ENCODE data around the gene F11R. TPM values are rescaled to one million over a fixed set of nuclear protein-coding genes. Genes with fewer than 3 reads are reported as not detected.
"Not testable (repeated sequence)": the region's sequence is repeated elsewhere in the genome, so short reads cannot be mapped to it uniquely, and the experiment has no call there.

Gene F11R
- total RNA-seq, 1 experiment from 2014 or later, result 173 TPM

DNA sequence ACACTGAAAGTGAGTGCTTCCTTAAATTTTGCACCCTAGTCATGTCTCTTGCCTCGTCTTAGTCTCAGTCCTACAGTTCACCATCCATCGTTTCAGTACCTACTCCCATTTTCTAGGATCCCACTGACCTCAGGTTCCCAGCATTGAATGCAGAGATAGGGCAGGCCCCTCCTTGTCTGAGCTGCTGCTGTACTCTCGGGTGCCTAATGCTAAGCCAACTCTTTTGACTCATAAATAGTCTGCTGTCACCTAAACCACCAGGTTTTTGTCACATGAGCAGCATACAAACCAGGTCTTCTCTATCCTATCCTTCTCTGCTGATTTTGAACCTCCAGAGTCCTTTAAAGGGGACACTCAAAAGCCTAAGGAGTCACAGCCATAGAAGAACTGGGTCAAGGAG is 45.7 kb upstream of the F11R start:
- CTCF ChIA-PET, result no interaction called here
- H3K27ac Mint-ChIP-seq (ENCODE audit: unreplicated experiment), result no peak overlapping the region

DNA sequence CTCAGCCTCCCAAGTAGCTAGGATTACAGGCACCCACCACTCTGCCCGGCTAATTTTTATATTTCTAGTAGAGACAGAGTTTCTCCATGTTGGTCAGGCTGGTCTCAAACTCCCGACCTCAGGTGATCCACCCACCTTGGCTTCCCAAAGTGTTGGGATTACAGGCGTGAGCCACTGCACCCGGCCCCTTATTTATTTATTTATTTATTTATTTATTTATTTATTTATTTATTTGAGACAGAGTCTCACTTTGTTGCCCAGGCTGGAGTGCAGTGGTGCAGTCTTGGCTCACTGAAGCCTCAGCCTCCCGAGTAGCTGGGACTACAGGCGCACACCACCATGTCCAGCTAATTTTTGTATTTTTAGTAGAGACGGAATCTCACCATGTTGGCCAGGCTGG is 44.7 kb upstream of the F11R start:
- BruUV-seq (replicated peaks); H3K36me3 Mint-ChIP-seq (ENCODE audit: insufficient read depth, unreplicated experiment); H3K9me3 Mint-ChIP-seq (ENCODE audit: low read depth, unreplicated experiment); DNase-seq; H3K27me3 Mint-ChIP-seq (ENCODE audit: unreplicated experiment); intact Hi-C loops (cut with micrococcal nuclease; ENCODE audit: unreplicated experiment); H3K27ac Mint-ChIP-seq (ENCODE audit: unreplicated experiment); H3K4me3 Mint-ChIP-seq (ENCODE audit: low read depth, unreplicated experiment); H3K4me1 Mint-ChIP-seq (ENCODE audit: low read depth, unreplicated experiment): not testable (repeated sequence)
- CTCF ChIA-PET, result interaction anchor here (0.6 kb wide), 1 partner anchor 325 kb away, joined by 4 read pairs; no protein-coding TSS in a partner anchor

More for the DNA sequence above, 45.7 kb upstream of the F11R start:
- H3K27me3 Mint-ChIP-seq (ENCODE audit: unreplicated experiment), result peaks cover 9% of the 10 kb centered on the region
- H3K9me3 Mint-ChIP-seq (ENCODE audit: low read depth, unreplicated experiment), result no peaks in the 10 kb centered on the region
- intact Hi-C loops (cut with micrococcal nuclease; ENCODE audit: unreplicated experiment), result no loop called here
- no peak for DNase-seq
- TF ChIP-seq, protein P1, sequence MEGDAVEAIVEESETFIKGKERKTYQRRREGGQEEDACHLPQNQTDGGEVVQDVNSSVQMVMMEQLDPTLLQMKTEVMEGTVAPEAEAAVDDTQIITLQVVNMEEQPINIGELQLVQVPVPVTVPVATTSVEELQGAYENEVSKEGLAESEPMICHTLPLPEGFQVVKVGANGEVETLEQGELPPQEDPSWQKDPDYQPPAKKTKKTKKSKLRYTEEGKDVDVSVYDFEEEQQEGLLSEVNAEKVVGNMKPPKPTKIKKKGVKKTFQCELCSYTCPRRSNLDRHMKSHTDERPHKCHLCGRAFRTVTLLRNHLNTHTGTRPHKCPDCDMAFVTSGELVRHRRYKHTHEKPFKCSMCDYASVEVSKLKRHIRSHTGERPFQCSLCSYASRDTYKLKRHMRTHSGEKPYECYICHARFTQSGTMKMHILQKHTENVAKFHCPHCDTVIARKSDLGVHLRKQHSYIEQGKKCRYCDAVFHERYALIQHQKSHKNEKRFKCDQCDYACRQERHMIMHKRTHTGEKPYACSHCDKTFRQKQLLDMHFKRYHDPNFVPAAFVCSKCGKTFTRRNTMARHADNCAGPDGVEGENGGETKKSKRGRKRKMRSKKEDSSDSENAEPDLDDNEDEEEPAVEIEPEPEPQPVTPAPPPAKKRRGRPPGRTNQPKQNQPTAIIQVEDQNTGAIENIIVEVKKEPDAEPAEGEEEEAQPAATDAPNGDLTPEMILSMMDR (IDR thresholded peaks at IDR 0.05; ENCODE audit: unreplicated experiment), result no peak
- H3K36me3 Mint-ChIP-seq (ENCODE audit: insufficient read depth, unreplicated experiment), result no peaks in the 10 kb centered on the region
- BruUV-seq (replicated peaks), result no TSS peak
- no peak overlapping the region for H3K4me3 Mint-ChIP-seq (ENCODE audit: low read depth, unreplicated experiment)
- peaks cover 10% of the 10 kb centered on the region for H3K4me1 Mint-ChIP-seq (ENCODE audit: low read depth, unreplicated experiment)

DNA sequence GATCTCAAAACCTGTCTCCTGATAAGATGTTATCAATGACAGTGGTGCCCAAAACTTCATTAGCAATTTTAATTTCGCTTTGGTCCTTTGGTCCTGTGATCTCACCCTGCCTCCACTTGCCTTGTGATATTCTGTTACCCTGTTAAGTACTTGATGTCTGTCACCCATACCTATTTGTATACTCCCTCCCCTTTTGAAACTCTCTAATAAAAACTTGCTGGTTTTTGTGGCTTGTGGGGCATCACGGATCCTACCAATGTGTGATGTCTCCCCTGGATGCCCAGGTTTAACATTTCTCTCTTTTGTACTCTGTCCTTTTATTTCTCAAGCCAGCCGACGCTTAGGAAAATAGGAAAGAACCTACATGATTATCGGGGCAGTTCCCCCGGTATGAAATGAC is 43.0 kb upstream of the F11R start:
- H3K36me3 Mint-ChIP-seq (ENCODE audit: insufficient read depth, unreplicated experiment); CTCF ChIA-PET; DNase-seq; H3K4me1 Mint-ChIP-seq (ENCODE audit: low read depth, unreplicated experiment); H3K4me3 Mint-ChIP-seq (ENCODE audit: low read depth, unreplicated experiment); BruUV-seq (replicated peaks); H3K27ac Mint-ChIP-seq (ENCODE audit: unreplicated experiment); H3K9me3 Mint-ChIP-seq (ENCODE audit: low read depth, unreplicated experiment); H3K27me3 Mint-ChIP-seq (ENCODE audit: unreplicated experiment): not testable (repeated sequence)
- intact Hi-C loops (cut with micrococcal nuclease; ENCODE audit: unreplicated experiment), result loop anchor here (5.0 kb wide), 1 partner anchor 33 kb away; the partner anchor contains the start of gene KLHDC9

DNA sequence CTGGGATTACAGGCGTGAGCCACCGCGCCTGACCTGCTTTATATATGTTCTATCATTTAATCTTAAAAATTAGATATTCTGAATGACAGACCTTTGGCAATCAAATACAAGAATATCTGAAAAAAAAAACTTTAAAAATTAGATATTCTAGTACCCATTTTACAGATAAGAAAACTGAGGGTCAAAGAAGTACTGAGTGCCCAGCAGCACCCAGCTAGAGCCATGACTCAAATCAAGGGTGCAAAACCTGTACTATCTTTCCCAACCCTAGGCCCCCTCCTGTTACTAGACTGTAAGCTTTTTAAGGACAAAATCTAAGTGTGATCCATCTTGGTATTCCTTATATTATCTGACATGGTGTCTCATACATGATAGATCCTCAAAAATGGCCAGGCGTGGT is 40.5 kb upstream of the F11R start:
- CTCF ChIA-PET, result no interaction called here
- intact Hi-C loops (cut with micrococcal nuclease; ENCODE audit: unreplicated experiment), result loop anchor here (5.0 kb wide), 1 partner anchor 36 kb away; the partner anchor contains the start of gene KLHDC9
- Mint-ChIP-seq H3K4me1 (ENCODE audit: low read depth, unreplicated experiment) (peaks cover 10% of the 10 kb centered on the region), H3K36me3 (ENCODE audit: insufficient read depth, unreplicated experiment) (peaks cover 7% of the 10 kb centered on the region), H3K27ac (ENCODE audit: unreplicated experiment) (no peak overlapping the region), H3K27me3 (ENCODE audit: unreplicated experiment) (peaks cover 9% of the 10 kb centered on the region), H3K4me3 (ENCODE audit: low read depth, unreplicated experiment) (no peak overlapping the region), H3K9me3 (ENCODE audit: low read depth, unreplicated experiment) (no peaks in the 10 kb centered on the region)
- no peak for DNase-seq
- TF ChIP-seq, protein P1 (IDR thresholded peaks at IDR 0.05; ENCODE audit: unreplicated experiment), result no peak
- BruUV-seq (replicated peaks), result no TSS peak

DNA sequence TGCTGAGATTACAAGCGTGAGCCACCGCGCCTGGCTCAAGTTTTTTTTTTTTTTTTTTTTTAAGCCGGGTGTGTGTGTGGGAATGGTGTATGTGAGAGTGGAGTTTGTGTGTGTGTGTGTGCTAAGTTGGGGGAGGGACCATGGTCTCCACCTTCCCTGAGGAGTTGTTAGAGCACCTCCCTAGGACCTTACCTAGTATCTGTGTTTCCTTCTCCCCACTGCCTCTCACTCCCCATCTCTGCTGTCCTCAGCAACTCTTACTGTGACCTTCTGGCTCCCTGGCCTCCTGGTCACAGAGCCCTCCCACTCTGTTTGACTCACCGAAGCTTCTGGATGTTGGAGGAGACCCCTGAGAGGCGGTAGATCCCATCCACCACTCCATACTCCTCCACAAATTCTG is 38.3 kb upstream of the F11R start:
- Mint-ChIP-seq H3K9me3 (ENCODE audit: low read depth, unreplicated experiment) (no peaks in the 10 kb centered on the region), H3K27ac (ENCODE audit: unreplicated experiment) (no peak overlapping the region), H3K4me3 (ENCODE audit: low read depth, unreplicated experiment) (no peak overlapping the region), H3K4me1 (ENCODE audit: low read depth, unreplicated experiment) (peaks cover 7% of the 10 kb centered on the region), H3K36me3 (ENCODE audit: insufficient read depth, unreplicated experiment) (peaks cover 7% of the 10 kb centered on the region), H3K27me3 (ENCODE audit: unreplicated experiment) (peaks cover 9% of the 10 kb centered on the region)
- intact Hi-C loops (cut with micrococcal nuclease; ENCODE audit: unreplicated experiment), result no loop called here
- CTCF ChIA-PET, result no interaction called here
- BruUV-seq (replicated peaks), result no TSS peak
- TF ChIP-seq, protein P1 (IDR thresholded peaks at IDR 0.05; ENCODE audit: unreplicated experiment), result no peak
- no peak for DNase-seq
